Activated CD4-positive, alpha-beta T cell treated with anti-CD3 and anti-CD28 coated beads, Interleukin-2, amount 50 U/mL, for 4 hours (primary cell): ENCODE data around the gene NDUFA11.
A peak's percentile ranks its signal among the peaks of the same experiment; 100 is the strongest.

Source experiments
- DNase-seq, 2 experiments: peaks; one replicate each; pipeline ENCODE4 v3.0.0-alpha.2; 2020

NDUFA11 gene

GRCh38 chr19:5903624-5904351 lies at the start of gene NDUFA11:
NDUFA11 (minus strand) TSS chr19:5903790; CDS start chr19:5903708, 82 bp downstream.
- DNase-seq, result peak; percentile 97

GRCh38 chr19:5953030-5953589 lies 49.5 kb upstream of the NDUFA11 start:
- DNase-seq, result no peak

GRCh38 chr19:5952193-5953029 lies 48.8 kb upstream of the NDUFA11 start:
- DNase-seq, result no peak

GRCh38 chr19:5951338-5951861 lies 47.8 kb upstream of the NDUFA11 start:
- DNase-seq, result no peak

GRCh38 chr19:5950741-5951140 lies 47.2 kb upstream of the NDUFA11 start:
- no peak for DNase-seq

- peak; percentile 13 to 15 for DNase-seq
Measured at GRCh38 chr19:5949792-5950305, 46.3 kb upstream of the NDUFA11 start.

GRCh38 chr19:5948752-5949564 lies 45.4 kb upstream of the NDUFA11 start:
- DNase-seq, result peak; percentile 11 to 15

GRCh38 chr19:5947435-5947834 lies 43.8 kb upstream of the NDUFA11 start:
- no peak for DNase-seq

- DNase-seq, result no peak
Measured at GRCh38 chr19:5943623-5944022, 40.0 kb upstream of the NDUFA11 start.

- DNase-seq, result no peak
Measured at GRCh38 chr19:5943045-5943444, 39.5 kb upstream of the NDUFA11 start.

GRCh38 chr19:5941673-5942072 lies 38.1 kb upstream of the NDUFA11 start:
- no peak for DNase-seq

GRCh38 chr19:5940260-5941208 lies 36.9 kb upstream of the NDUFA11 start:
- DNase-seq, result no peak

GRCh38 chr19:5937550-5937949 lies 34.0 kb upstream of the NDUFA11 start:
- DNase-seq, result no peak

GRCh38 chr19:5936292-5936592 lies 32.7 kb upstream of the NDUFA11 start:
- no peak for DNase-seq

GRCh38 chr19:5935473-5936291 lies 32.1 kb upstream of the NDUFA11 start:
- no peak for DNase-seq

GRCh38 chr19:5934774-5935472 lies 31.3 kb upstream of the NDUFA11 start:
- DNase-seq, result no peak

GRCh38 chr19:5934069-5934401 lies 30.4 kb upstream of the NDUFA11 start:
- DNase-seq, result no peak

GRCh38 chr19:5933391-5934068 lies 29.9 kb upstream of the NDUFA11 start:
- DNase-seq, result no peak

- DNase-seq, result no peak
Measured at GRCh38 chr19:5932609-5933262, 29.1 kb upstream of the NDUFA11 start.
